Lower leg skin (tissue), 3 donors: Measurements from ENCODE around the gene CFAP73.

Experiments used
- CTCF ChIP-seq, 3 donors: fragments of 450-650 bp; IDR thresholded peaks; one replicate each; pipeline ENCODE4 v1.5.1; 2016; ENCODE audit warnings: antibody characterized with exemption in 3 of 3, mild to moderate bottlenecking in 3 of 3, moderate library complexity in 2 of 3
- POLR2A ChIP-seq, 2 donors: fragments of 450-650 bp; IDR thresholded peaks; one replicate each; pipeline ENCODE4 v1.6.1; 2016 to 2017; ENCODE audit warnings: antibody characterized with exemption in 2 of 2, mild to moderate bottlenecking in 1 of 2, moderate library complexity in 1 of 2

- no peak for TF ChIP-seq CTCF (IDR thresholded peaks at IDR 0.05)
- no peak for TF ChIP-seq POLR2A (IDR thresholded peaks at IDR 0.05)
These were observed 37.3 kb downstream of the CFAP73 start for GRCh38 chr12:113186666-113187325.
